ENCODE results near the gene PLA2G2A. TPM values are rescaled to one million over a fixed set of nuclear protein-coding genes. Genes with fewer than 3 reads are reported as not detected.

PLA2G2A gene
- total and polyA plus RNA-seq, 2 of the 8 experiments (the other 6 are each of a cell fraction or from before 2014, with no cell fraction given): 0.69 to 3.7 TPM

DNA sequence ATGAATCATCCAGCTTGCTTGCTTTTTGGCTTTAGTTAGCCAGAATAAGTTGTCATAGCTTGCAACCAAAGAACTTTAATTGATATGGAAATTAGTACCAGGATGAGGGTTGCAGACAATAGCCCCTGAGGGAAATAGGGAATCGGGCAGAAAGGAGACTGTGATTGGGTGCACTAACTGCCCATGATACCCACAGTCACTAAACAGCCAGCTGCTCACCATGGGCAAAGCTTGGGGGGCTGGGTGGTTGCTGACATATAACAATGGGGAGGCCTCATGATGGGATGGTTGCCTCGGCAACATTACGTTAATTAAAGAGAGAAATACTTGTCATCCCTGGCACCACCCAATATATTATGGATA, 38.2 kb downstream of the PLA2G2A start (continued):
- TF ChIP-seq RFX5 (IDR thresholded peaks at IDR 0.05; ENCODE audit: borderline replicate concordance, low read depth, low read length): no peak
- TF ChIP-seq SUZ12 (IDR thresholded peaks at IDR 0.05; ENCODE audit: low read length): no peak
- no peak for TF ChIP-seq KDM4A (IDR thresholded peaks at IDR 0.05; ENCODE audit: low read depth, low read length, severe bottlenecking)
- TF ChIP-seq CHD1 (IDR thresholded peaks at IDR 0.05; ENCODE audit: low read depth, low read length): no peak
- no peak for TF ChIP-seq RAD21 (IDR thresholded peaks at IDR 0.05 in 1 of 2, conservative IDR thresholded peaks at IDR 0.05 in 1 of 2; ENCODE audit: low read depth in 2 of 2, low read length in 2 of 2)
- TF ChIP-seq SP2 (IDR thresholded peaks at IDR 0.05; ENCODE audit: low read length): no peak
- TF ChIP-seq EP300 (IDR thresholded peaks at IDR 0.05; ENCODE audit: borderline replicate concordance in 1 of 2, low read depth in 2 of 2, low read length in 2 of 2): no peak
- no peak for TF ChIP-seq POU5F1 (IDR thresholded peaks at IDR 0.05; ENCODE audit: low read depth, low read length)
- no peak for TF ChIP-seq NRF1 (IDR thresholded peaks at IDR 0.05; ENCODE audit: low read depth, low read length)
- no peak for TF ChIP-seq POLR2AphosphoS5 (IDR thresholded peaks at IDR 0.05; ENCODE audit: low read depth, low read length)
